IMR-90 (cell line): ENCODE measurements around the gene PLA2G12A. TPM values are rescaled to one million over a fixed set of nuclear protein-coding genes. Genes with fewer than 3 reads are reported as not detected.

ENCODE experiments used
- ATAC-seq: fragments of 200-7000 bp; cut with Tn5 transposase; 2 replicates; pipeline ENCODE4 v1.9.1; 2020; ENCODE audit warnings: low read depth, mild to moderate bottlenecking, moderate library complexity
- BruUV-seq: library from RNA; stranded (reverse); fragments of 400-500 nt; replicated peaks from 2 replicates; lab custom pipeline; 2021; lab: Mats Ljungman, UMichigan
- CTCF ChIA-PET: fragments of 300-600 bp; formaldehyde crosslinking; extraction: SDS; loops from one replicate; lab custom pipeline; 2021; ENCODE audit warnings: antibody characterized with exemption; lab: Yijun Ruan, JAX
- POLR2A ChIA-PET: fragments of 300-600 bp; sonication (Branson Sonifier 250); formaldehyde crosslinking; loops from one replicate; lab custom pipeline; 2022; ENCODE audit warnings: antibody characterized with exemption; ENCODE audit not compliant: unreplicated experiment; lab: Charles Lee
- DNase-seq: peaks from one replicate; pipeline ENCODE4 v3.0.0; 2013
- H2AFZ ChIP-seq: replicated peaks from 2 replicates; pipeline ENCODE3; 2013; ENCODE audit warnings: low read length, mild to moderate bottlenecking; ENCODE audit not compliant: poor library complexity
- H2AK5ac ChIP-seq: 2 replicates; pipeline ENCODE4 v1.6.1; 2013; ENCODE audit warnings: low read depth, low read length, inconsistent platforms
- H2AK9ac ChIP-seq: replicated peaks from 2 replicates; pipeline ENCODE3; 2013; ENCODE audit warnings: mild to moderate bottlenecking, low read depth, low read length, moderate library complexity; ENCODE audit not compliant: poor library complexity
- H2BK120ac ChIP-seq: 2 replicates; pipeline ENCODE4 v1.6.1; 2013; ENCODE audit warnings: low read depth, low read length, inconsistent platforms
- H2BK15ac ChIP-seq: 3 replicates; pipeline ENCODE4 v1.6.1; 2013; ENCODE audit warnings: low read depth, low read length, inconsistent platforms
- H2BK20ac ChIP-seq: 2 replicates; pipeline ENCODE4 v1.6.1; 2013; ENCODE audit warnings: low read depth, mild to moderate bottlenecking, inconsistent platforms, low read length, moderate library complexity
- H2BK5ac ChIP-seq: 2 replicates; pipeline ENCODE4 v1.6.1; 2013; ENCODE audit warnings: mild to moderate bottlenecking, low read depth, low read length, inconsistent platforms; ENCODE audit not compliant: poor library complexity, severe bottlenecking
- H3K14ac ChIP-seq: replicated peaks from 2 replicates; pipeline ENCODE4 v1.6.1; 2013; ENCODE audit warnings: low read depth, low read length, inconsistent platforms
- H3K18ac ChIP-seq: 2 replicates; pipeline ENCODE4 v1.6.1; 2013; ENCODE audit warnings: low read depth, low read length, control low read depth
- H3K23ac ChIP-seq: 2 replicates; pipeline ENCODE4 v1.6.1; 2013; ENCODE audit warnings: low read depth, low read length, inconsistent platforms
- H3K27ac ChIP-seq: 2 replicates; pipeline ENCODE4 v1.5.1; 2013; ENCODE audit warnings: mild to moderate bottlenecking, control low read depth, low read length; ENCODE audit not compliant: insufficient read depth
- H3K27me3 ChIP-seq: 2 replicates; pipeline ENCODE4 v1.6.1; 2013; ENCODE audit warnings: low read length; ENCODE audit not compliant: control insufficient read depth, insufficient read depth
- H3K36me3 ChIP-seq: 2 replicates; pipeline ENCODE4 v1.6.1; 2013; ENCODE audit warnings: low read length, mixed read lengths; ENCODE audit not compliant: control insufficient read depth, insufficient read depth
- H3K4ac ChIP-seq: 2 replicates; pipeline ENCODE4 v1.6.1; 2013; ENCODE audit warnings: low read depth, low read length, inconsistent platforms
- H3K4me1 ChIP-seq: 2 replicates; pipeline ENCODE4 v1.6.1; 2013; ENCODE audit warnings: low read length, mixed read lengths; ENCODE audit not compliant: control insufficient read depth, insufficient read depth
- H3K4me2 ChIP-seq: 2 replicates; pipeline ENCODE4 v1.6.1; 2013; ENCODE audit warnings: low read depth, mild to moderate bottlenecking, control low read depth, low read length, moderate library complexity
- H3K4me3 ChIP-seq: 2 replicates; pipeline ENCODE4 v1.5.1; 2013; ENCODE audit warnings: low read depth, mild to moderate bottlenecking, control low read depth, low read length, moderate library complexity; ENCODE audit not compliant: insufficient read depth
- H3K56ac ChIP-seq: 2 replicates; pipeline ENCODE4 v1.6.1; 2013; ENCODE audit warnings: low read length, inconsistent platforms; ENCODE audit not compliant: insufficient read depth; ENCODE audit errors: extremely low read depth
- H3K79me1 ChIP-seq, 2 experiments: 2 replicates each; pipeline ENCODE4 v1.6.1; 2013; ENCODE audit warnings: low read length in 2 of 2, inconsistent platforms in 1 of 2, low read depth in 1 of 2
- H3K9ac ChIP-seq: 2 replicates; pipeline ENCODE4 v1.6.1; 2013; ENCODE audit warnings: low read depth, low read length, control low read depth
- H3K9me1 ChIP-seq: 2 replicates; pipeline ENCODE4 v1.6.1; 2013; ENCODE audit warnings: low read length, inconsistent platforms; ENCODE audit not compliant: insufficient read depth
- H3K9me3 ChIP-seq: 2 replicates; pipeline ENCODE4 v1.6.1; 2013; ENCODE audit warnings: low read length; ENCODE audit not compliant: control insufficient read depth, insufficient read depth
- H4K20me1 ChIP-seq: 2 replicates; pipeline ENCODE4 v1.6.1; 2013; ENCODE audit warnings: low read length, inconsistent platforms; ENCODE audit not compliant: insufficient read depth
- H4K5ac ChIP-seq: 2 replicates; pipeline ENCODE4 v1.6.1; 2013; ENCODE audit warnings: mild to moderate bottlenecking, low read depth, low read length, control low read depth
- H4K8ac ChIP-seq, 2 experiments: 2 replicates each; pipeline ENCODE4 v1.6.1; 2013; ENCODE audit warnings: low read depth in 2 of 2, low read length in 2 of 2, control low read depth in 1 of 2, inconsistent platforms in 1 of 2
- H4K91ac ChIP-seq: 2 replicates; pipeline ENCODE4 v1.6.1; 2013; ENCODE audit warnings: low read depth, low read length, inconsistent platforms; ENCODE audit not compliant: insufficient read depth
- RAD21 ChIP-seq: IDR thresholded peaks from 2 replicates; pipeline ENCODE4 v1.6.1; 2012; ENCODE audit warnings: low read length, improper control_type of control experiment
- WGBS, 2 experiments: methylation state at CpG; one replicate each; pipeline versions ENCODE4 v1.1.5 to v1.1.7; 2013; ENCODE audit warnings: missing lambda C conversion rate in 2 of 2; ENCODE audit not compliant: insufficient read length in 1 of 2; ENCODE audit errors: extremely low coverage in 2 of 2; 5-methylcytosine and 5-hydroxymethylcytosine counted together
- dilution Hi-C: fragments of 300-500 bp; cut with HindIII; formaldehyde crosslinking; loops from one replicate; pipeline ENCODE4 v1.14.3; 2018; ENCODE audit warnings: low sequenced_read_pairs; ENCODE audit not compliant: unreplicated experiment
- in situ Hi-C: fragments of 300-500 bp; cut with MboI; formaldehyde crosslinking; loops from 3 replicates; pipeline ENCODE4 v1.14.3; 2019; ENCODE audit warnings: low sequenced_read_pairs, inconsistent platforms, mixed read lengths
- intact Hi-C: fragments of 100-400 bp; cut with micrococcal nuclease; formaldehyde crosslinking; loops from 2 replicates; pipeline ENCODE4 v1.10.0; 2022
- polyA plus RNA-seq, 3 experiments: library from polyadenylated mRNA; depleted of rRNA; stranded (reverse); fragments of >200 nt; gene quantifications; 2 replicates each; pipeline ENCODE4 v1.2.3, GENCODE V29; 2012; ENCODE audit warnings: low replicate concordance in 1 of 3
- total RNA-seq: library from RNA; depleted of rRNA; stranded (reverse); fragments of >200 nt; gene quantifications from 2 replicates; pipeline ENCODE4 v1.2.3, GENCODE V29; 2012

The PLA2G12A gene
- total and polyA plus RNA-seq, 2 of the 4 experiments (the other 2 are of a cell fraction), result 10.3 to 17.4 TPM

DNA sequence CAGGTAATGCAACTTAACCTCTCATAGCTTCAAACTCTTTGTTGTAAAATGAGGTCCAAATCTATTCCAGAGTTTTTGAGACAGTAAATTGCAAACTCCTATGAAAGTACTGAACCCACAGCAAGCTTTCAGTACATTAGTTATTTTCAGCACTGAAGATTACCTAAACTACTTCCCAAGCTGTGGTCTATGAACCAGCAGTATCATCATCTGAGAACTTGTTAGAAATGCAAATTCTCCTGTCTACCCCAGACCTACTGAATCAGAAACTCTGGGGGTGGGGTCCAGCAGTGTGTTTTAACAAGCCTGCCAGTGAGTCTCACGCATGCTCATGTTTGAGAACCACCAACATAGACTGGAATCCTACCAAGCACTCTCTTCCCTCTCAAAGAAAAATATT lies 20.9 kb downstream of the PLA2G12A start:
- H3K4me2 ChIP-seq, result no peak overlapping the region
- intact Hi-C loops, result no loop called here
- in situ Hi-C loops, result loop anchor here (10.0 kb wide), 1 partner anchor 106 kb away; the partner anchor contains the start of gene GAR1

More for the DNA sequence above, 20.9 kb downstream of the PLA2G12A start:
- H3K4me1 ChIP-seq, result no peaks in the 10 kb centered on the region
- no peak overlapping the region for H4K8ac ChIP-seq
- H3K27ac ChIP-seq, result no peak overlapping the region
- H4K91ac ChIP-seq, result no peak overlapping the region
- ATAC-seq (no peak), DNase-seq (no peak)
- H3K18ac ChIP-seq, result no peak overlapping the region
- no peak overlapping the region for H2AFZ ChIP-seq
- H3K9me1 ChIP-seq, result no peaks in the 10 kb centered on the region
- H2AK5ac ChIP-seq, result no peak overlapping the region
- H4K5ac ChIP-seq, result no peak overlapping the region
- no peaks in the 10 kb centered on the region for H4K20me1 ChIP-seq
- 83% methylated on average over 1 of the region's 1 CpG; no CpG with 5 or more reads in 1 of the 2 experiments for WGBS, 2 experiments
- no peak overlapping the region for H2BK15ac ChIP-seq
- no peak overlapping the region for H3K23ac ChIP-seq
- no peak overlapping the region for H3K56ac ChIP-seq
- H3K79me1 ChIP-seq, result no peaks in the 10 kb centered on the region
- H2BK120ac ChIP-seq, result no peak overlapping the region
- no peak overlapping the region for H2BK20ac ChIP-seq
- no peak overlapping the region for H3K4ac ChIP-seq
- no peaks in the 10 kb centered on the region for H3K9me3 ChIP-seq
- 0 out of 2 replicates have a peak, but pooled peaks cover 2% of the 10 kb centered on the region for H3K36me3 ChIP-seq
- no peak overlapping the region for H3K9ac ChIP-seq
- no peak overlapping the region for H3K4me3 ChIP-seq
- H3K27me3 ChIP-seq, result no peaks in the 10 kb centered on the region
- no peak for TF ChIP-seq RAD21
- H2AK9ac ChIP-seq, result no peak overlapping the region
- no peak overlapping the region for H2BK5ac ChIP-seq
- dilution Hi-C loops, result no loop called here
- no peak overlapping the region for H3K14ac ChIP-seq
- no TSS peak for BruUV-seq
- CTCF ChIA-PET, result no interaction called here
- POLR2A ChIA-PET, result no interaction called here
